ENCODE data around the gene USP6NL. TPM values are rescaled to one million over a fixed set of nuclear protein-coding genes. Genes with fewer than 3 reads are reported as not detected.

Gene USP6NL
- total and polyA plus RNA-seq, 7 donors, result 9.2 to 11.4 (median 10.8) TPM

GRCh38 chr10:11586170-11586569, 25.3 kb downstream of the USP6NL start:
- Histone ChIP-seq H3K27ac (no peak overlapping the region), H3K36me3 (no peaks in the 10 kb centered on the region), H3K4me3 (no peak overlapping the region), H3K27me3 (no peaks in the 10 kb centered on the region), H3K4me1 (peaks cover 0 to 4% (median 0%) of the 10 kb centered on the region in 4 donors), H3K9me3 (peaks cover 0 to 2% (median 0%) of the 10 kb centered on the region in 4 donors)
- no peak for TF ChIP-seq CTCF (IDR thresholded peaks at IDR 0.05)
- TF ChIP-seq EP300 (IDR thresholded peaks at IDR 0.05), result no peak
- no peak for TF ChIP-seq POLR2AphosphoS5 (IDR thresholded peaks at IDR 0.05)
- no peak for TF ChIP-seq POLR2A (IDR thresholded peaks at IDR 0.05)
- intact Hi-C loops (cut with DNase I), result no loop called here
- no peak for DNase-seq

- Histone ChIP-seq H3K36me3 (no peaks in the 10 kb centered on the region), H3K27ac (no peak overlapping the region), H3K9me3 (peaks cover 0 to 2% (median 0%) of the 10 kb centered on the region in 4 donors), H3K4me3 (no peak overlapping the region), H3K27me3 (no peaks in the 10 kb centered on the region), H3K4me1 (no peaks in the 10 kb centered on the region)
- DNase-seq, result no peak
- WGBS, 2 donors, result 43 to 56% methylated on average over 2 of the region's 2 CpGs
- no peak for TF ChIP-seq EP300 (IDR thresholded peaks at IDR 0.05)
- TF ChIP-seq CTCF (IDR thresholded peaks at IDR 0.05), result no peak
- no peak for TF ChIP-seq POLR2AphosphoS5 (IDR thresholded peaks at IDR 0.05)
- TF ChIP-seq POLR2A (IDR thresholded peaks at IDR 0.05), result no peak
- intact Hi-C loops (cut with DNase I), result no loop called here
Measured at GRCh38 chr10:11581213-11581612, 30.2 kb downstream of the USP6NL start.

- H3K27ac ChIP-seq, result no peak overlapping the region
- no peaks in the 10 kb centered on the region for H3K27me3 ChIP-seq
- H3K36me3 ChIP-seq, result no peaks in the 10 kb centered on the region
- no peak for TF ChIP-seq POLR2A (IDR thresholded peaks at IDR 0.05)
- TF ChIP-seq EP300 (IDR thresholded peaks at IDR 0.05), result no peak
- TF ChIP-seq CTCF (IDR thresholded peaks at IDR 0.05), result no peak
- H3K9me3 ChIP-seq, result no peaks in the 10 kb centered on the region
- 86 to 87% methylated on average over 6 of the region's 6 CpGs for WGBS, 2 donors
- no peaks in the 10 kb centered on the region for H3K4me1 ChIP-seq
- DNase-seq, result no peak
- intact Hi-C loops (cut with DNase I), result no loop called here
- H3K4me3 ChIP-seq, result no peak overlapping the region
Measured at GRCh38 chr10:11579885-11580284, 31.6 kb downstream of the USP6NL start.

- Histone ChIP-seq H3K4me3 (no peak overlapping the region), H3K9me3 (no peaks in the 10 kb centered on the region), H3K27me3 (no peaks in the 10 kb centered on the region), H3K4me1 (peaks cover 0 to 8% (median 4%) of the 10 kb centered on the region in 4 donors), H3K36me3 (no peaks in the 10 kb centered on the region), H3K27ac (no peak overlapping the region)
- no peak for DNase-seq
- intact Hi-C loops (cut with DNase I), result no loop called here
- 38 to 44% methylated on average over 2 of the region's 2 CpGs for WGBS, 2 donors
- no peak for TF ChIP-seq POLR2A (IDR thresholded peaks at IDR 0.05)
- TF ChIP-seq POLR2AphosphoS5 (IDR thresholded peaks at IDR 0.05), result no peak
- no peak for TF ChIP-seq CTCF (IDR thresholded peaks at IDR 0.05)
- no peak for TF ChIP-seq EP300 (IDR thresholded peaks at IDR 0.05)
Measured at GRCh38 chr10:11578802-11579255, 32.6 kb downstream of the USP6NL start.

- peaks cover 0 to 15% (median 10%) of the 10 kb centered on the region in 4 donors for H3K4me1 ChIP-seq
- TF ChIP-seq CTCF (IDR thresholded peaks at IDR 0.05), result no peak
- TF ChIP-seq EP300 (IDR thresholded peaks at IDR 0.05), result no peak
- no peak for TF ChIP-seq POLR2AphosphoS5 (IDR thresholded peaks at IDR 0.05)
- TF ChIP-seq POLR2A (IDR thresholded peaks at IDR 0.05), result no peak
- H3K36me3 ChIP-seq, result no peaks in the 10 kb centered on the region
- 89 to 95% methylated on average over 6 of the region's 6 CpGs for WGBS, 2 donors
- no peak overlapping the region for H3K4me3 ChIP-seq
- H3K9me3 ChIP-seq, result no peaks in the 10 kb centered on the region
- H3K27me3 ChIP-seq, result no peaks in the 10 kb centered on the region
- no peak overlapping the region for H3K27ac ChIP-seq
- intact Hi-C loops (cut with DNase I), result no loop called here
- DNase-seq, result no peak
Measured at GRCh38 chr10:11576092-11576809, 35.2 kb downstream of the USP6NL start.

All from sigmoid colon (tissue), 7 donors.